WTC11 (cell line): ENCODE results near the gene SMOC1. TPM values are rescaled to one million over a fixed set of nuclear protein-coding genes. Genes with fewer than 3 reads are reported as not detected.

Source experiments
- ATAC-seq: fragments of 200-7000 bp; cut with Tn5 transposase; 2 replicates; pipeline ENCODE4 v1.10.0; 2021; ENCODE audit warnings: mild to moderate bottlenecking, moderate library complexity
- CTCF ChIA-PET: fragments of 300-600 bp; sonication (Branson Sonifier 250); formaldehyde crosslinking; loops from one replicate; lab custom pipeline; 2021; ENCODE audit warnings: antibody characterized with exemption; lab: Charles Lee
- POLR2A ChIA-PET: fragments of 350-600 bp; sonication (Branson Sonifier 250); formaldehyde crosslinking; loops from one replicate; lab custom pipeline; 2021; ENCODE audit warnings: antibody characterized with exemption; lab: Charles Lee
- DNase-seq: peaks from one replicate; pipeline ENCODE4 v3.0.0; 2021; ENCODE audit warnings: low spot score
- H3K27ac Mint-ChIP-seq: 2 replicates; pipeline ENCODE4 v1.8.0; 2021; ENCODE audit warnings: mixed read lengths
- H3K27me3 Mint-ChIP-seq: 2 replicates; pipeline ENCODE4 v1.8.0; 2021; ENCODE audit warnings: low read depth, mild to moderate bottlenecking, moderate library complexity, mixed read lengths
- H3K36me3 Mint-ChIP-seq: 2 replicates; pipeline ENCODE4 v1.8.0; 2021; ENCODE audit warnings: mixed read lengths
- H3K4me1 Mint-ChIP-seq: 2 replicates; pipeline ENCODE4 v1.8.0; 2022; ENCODE audit warnings: mixed read lengths
- H3K4me3 Mint-ChIP-seq: 2 replicates; pipeline ENCODE4 v1.8.0; 2021; ENCODE audit warnings: mild to moderate bottlenecking, moderate library complexity, mixed read lengths
- H3K9me3 Mint-ChIP-seq: 2 replicates; pipeline ENCODE4 v1.8.0; 2021; ENCODE audit warnings: mixed read lengths
- ATF1 ChIP-seq: sonication (generic); formaldehyde crosslinking; IDR thresholded peaks from 2 replicates; pipeline ENCODE4 v1.8.1; 2023; ENCODE audit warnings: mild to moderate bottlenecking, moderate library complexity, missing genetic modification reagents
- CBFB ChIP-seq: sonication (generic); formaldehyde crosslinking; IDR thresholded peaks from 2 replicates; pipeline ENCODE4 v1.8.1; 2022; ENCODE audit warnings: mild to moderate bottlenecking, low read depth, missing genetic modification reagents
- ESRRA ChIP-seq: sonication (generic); formaldehyde crosslinking; IDR thresholded peaks from 2 replicates; pipeline ENCODE4 v1.8.1; 2022; ENCODE audit warnings: mild to moderate bottlenecking, missing genetic modification reagents, borderline replicate concordance
- IRF2 ChIP-seq: sonication (generic); formaldehyde crosslinking; IDR thresholded peaks from 2 replicates; pipeline ENCODE4 v1.8.0; 2022; ENCODE audit warnings: low read depth, missing genetic modification reagents, borderline replicate concordance
- NFYB ChIP-seq: sonication (generic); formaldehyde crosslinking; conservative IDR thresholded peaks from 2 replicates; pipeline ENCODE4 v1.8.0; 2022; ENCODE audit warnings: low read depth, missing genetic modification reagents
- PRDM15 ChIP-seq: sonication (generic); formaldehyde crosslinking; IDR thresholded peaks from 2 replicates; pipeline ENCODE4 v1.8.0; 2022; ENCODE audit warnings: missing genetic modification reagents
- RORB ChIP-seq: fragments of 250-450 bp; sonication (Bioruptor Pico); IDR thresholded peaks from 2 replicates; pipeline ENCODE4 v1.9.0; 2021; ENCODE audit warnings: mild to moderate bottlenecking
- SMAD3 ChIP-seq: sonication (generic); formaldehyde crosslinking; IDR thresholded peaks from 2 replicates; pipeline ENCODE4 v1.8.0; 2022; ENCODE audit warnings: missing genetic modification reagents, mild to moderate bottlenecking, borderline replicate concordance
- SOX15 ChIP-seq: fragments of 250-450 bp; sonication (Bioruptor Pico); IDR thresholded peaks from 2 replicates; pipeline ENCODE4 v1.9.0; 2021; ENCODE audit warnings: mild to moderate bottlenecking
- STAT6 ChIP-seq: sonication (generic); formaldehyde crosslinking; conservative IDR thresholded peaks from 2 replicates; pipeline ENCODE4 v1.8.1; 2023; ENCODE audit warnings: mild to moderate bottlenecking, low read depth, missing genetic modification reagents, moderate library complexity
- ZNF219 ChIP-seq: sonication (generic); formaldehyde crosslinking; IDR thresholded peaks from 2 replicates; pipeline ENCODE4 v1.8.0; 2023; ENCODE audit warnings: missing genetic modification reagents, mild to moderate bottlenecking, borderline replicate concordance
- ZNF396 ChIP-seq: fragments of 250-450 bp; sonication (Bioruptor Pico); IDR thresholded peaks from 2 replicates; pipeline ENCODE4 v1.8.0; 2021; ENCODE audit warnings: mild to moderate bottlenecking, moderate library complexity, borderline replicate concordance
- ZNF512 ChIP-seq: sonication (generic); formaldehyde crosslinking; IDR thresholded peaks from 2 replicates; pipeline ENCODE4 v1.8.1; 2022; ENCODE audit warnings: missing genetic modification reagents, borderline replicate concordance
- total RNA-seq: library from RNA; stranded (reverse); gene quantifications from 3 replicates; pipeline ENCODE4 v1.2.3, GENCODE V29; 2021
- TF ChIP-seq, protein P1 (sequence below): fragments of 250-450 bp; sonication (Bioruptor Pico); IDR thresholded peaks from 2 replicates; pipeline ENCODE4 v1.9.0; 2021; ENCODE audit warnings: mild to moderate bottlenecking
- TF ChIP-seq, protein P2 (sequence below): sonication (generic); formaldehyde crosslinking; IDR thresholded peaks from 2 replicates; pipeline ENCODE4 v1.8.0; 2023; ENCODE audit warnings: missing genetic modification reagents, mild to moderate bottlenecking, borderline replicate concordance

Gene SMOC1
- total RNA-seq, 1 experiment from 2014 or later, result 1.1 TPM

DNA sequence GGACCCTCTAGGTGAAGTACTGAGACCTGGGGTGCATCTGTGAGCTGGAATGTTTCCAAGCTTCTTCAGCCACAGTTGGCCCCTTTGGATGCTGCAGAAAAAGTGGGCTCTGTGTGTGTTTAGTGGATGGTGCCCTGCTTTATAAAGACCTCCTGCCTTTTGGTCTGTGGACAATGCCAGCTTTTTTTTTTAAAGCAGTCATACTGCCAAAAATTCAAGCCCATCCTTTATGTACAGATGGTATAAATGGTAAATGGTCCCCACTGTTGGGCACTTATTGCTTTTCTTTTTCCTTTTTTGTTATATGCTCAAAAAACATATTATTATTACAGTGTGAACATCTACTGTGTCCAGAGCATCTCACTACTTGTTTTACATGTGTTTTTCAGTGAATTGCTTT is 81.1 kb downstream of the SMOC1 start (continued):
- TF ChIP-seq STAT6 (CRISPR knock-in tag), result no peak

- DNase-seq (no peak), ATAC-seq (no peak)
- Mint-ChIP-seq H3K4me1 (peaks cover 13% of the 10 kb centered on the region), H3K36me3 (no peaks in the 10 kb centered on the region), H3K9me3 (peaks cover 2% of the 10 kb centered on the region; the same call in 1 of the 2 replicates), H3K4me3 (no peak overlapping the region), H3K27me3 (peaks cover 3% of the 10 kb centered on the region; the same call in 1 of the 2 replicates), H3K27ac (no peak overlapping the region)
- ChIA-PET CTCF (no interaction called here), POLR2A (interaction anchor here (0.5 kb wide), 1 partner anchor 168 kb away, joined by 3 read pairs; no protein-coding TSS in a partner anchor)
- TF ChIP-seq, protein P1, sequence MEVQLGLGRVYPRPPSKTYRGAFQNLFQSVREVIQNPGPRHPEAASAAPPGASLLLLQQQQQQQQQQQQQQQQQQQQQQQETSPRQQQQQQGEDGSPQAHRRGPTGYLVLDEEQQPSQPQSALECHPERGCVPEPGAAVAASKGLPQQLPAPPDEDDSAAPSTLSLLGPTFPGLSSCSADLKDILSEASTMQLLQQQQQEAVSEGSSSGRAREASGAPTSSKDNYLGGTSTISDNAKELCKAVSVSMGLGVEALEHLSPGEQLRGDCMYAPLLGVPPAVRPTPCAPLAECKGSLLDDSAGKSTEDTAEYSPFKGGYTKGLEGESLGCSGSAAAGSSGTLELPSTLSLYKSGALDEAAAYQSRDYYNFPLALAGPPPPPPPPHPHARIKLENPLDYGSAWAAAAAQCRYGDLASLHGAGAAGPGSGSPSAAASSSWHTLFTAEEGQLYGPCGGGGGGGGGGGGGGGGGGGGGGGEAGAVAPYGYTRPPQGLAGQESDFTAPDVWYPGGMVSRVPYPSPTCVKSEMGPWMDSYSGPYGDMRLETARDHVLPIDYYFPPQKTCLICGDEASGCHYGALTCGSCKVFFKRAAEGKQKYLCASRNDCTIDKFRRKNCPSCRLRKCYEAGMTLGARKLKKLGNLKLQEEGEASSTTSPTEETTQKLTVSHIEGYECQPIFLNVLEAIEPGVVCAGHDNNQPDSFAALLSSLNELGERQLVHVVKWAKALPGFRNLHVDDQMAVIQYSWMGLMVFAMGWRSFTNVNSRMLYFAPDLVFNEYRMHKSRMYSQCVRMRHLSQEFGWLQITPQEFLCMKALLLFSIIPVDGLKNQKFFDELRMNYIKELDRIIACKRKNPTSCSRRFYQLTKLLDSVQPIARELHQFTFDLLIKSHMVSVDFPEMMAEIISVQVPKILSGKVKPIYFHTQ (CRISPR knock-in tag), result no peak
- TF ChIP-seq SOX15 (CRISPR knock-in tag) (no peak), ATF1 (CRISPR knock-in tag) (no peak), ZNF396 (CRISPR knock-in tag) (no peak)
Measured at GRCh38 chr14:69963966-69964365, 84.8 kb downstream of the SMOC1 start.

GRCh38 chr14:69964841-69965240 is 85.6 kb downstream of the SMOC1 start:
- peaks cover 13% of the 10 kb centered on the region for H3K4me1 Mint-ChIP-seq
- CTCF ChIA-PET, result no interaction called here
- H3K4me3 Mint-ChIP-seq, result no peak overlapping the region
- ATAC-seq, result no peak
- no peak for DNase-seq
- peaks cover 6% of the 10 kb centered on the region; the same call in 1 of the 2 replicates for H3K9me3 Mint-ChIP-seq
- peaks cover 3% of the 10 kb centered on the region; the same call in 1 of the 2 replicates for H3K27me3 Mint-ChIP-seq
- TF ChIP-seq ESRRA (no peak), RORB (no peak), SMAD3 (CRISPR knock-in tag) (no peak), NFYB (CRISPR knock-in tag) (no peak), ZNF512 (CRISPR knock-in tag) (no peak)
- H3K27ac Mint-ChIP-seq, result no peak overlapping the region
- POLR2A ChIA-PET, result no interaction called here
- H3K36me3 Mint-ChIP-seq, result no peaks in the 10 kb centered on the region

- CTCF ChIA-PET, result interaction anchor here (1.3 to 1.9 kb wide), 2 partner anchors 15 to 61 kb away, joined by 3 to 5 read pairs; no protein-coding TSS in a partner anchor
- Mint-ChIP-seq H3K4me1 (peaks cover 11% of the 10 kb centered on the region), H3K4me3 (no peak overlapping the region), H3K27me3 (peaks cover under 1% of the 10 kb centered on the region; the same call in 1 of the 2 replicates), H3K27ac (no peak overlapping the region), H3K9me3 (0 out of 2 replicates have a peak, but pooled peaks cover 4% of the 10 kb centered on the region), H3K36me3 (no peaks in the 10 kb centered on the region)
- DNase-seq (no peak), ATAC-seq (no peak)
- POLR2A ChIA-PET, result no interaction called here
- TF ChIP-seq PRDM15 (no peak), CBFB (no peak), IRF2 (CRISPR knock-in tag) (no peak), ZNF219 (CRISPR knock-in tag) (no peak)
- TF ChIP-seq, protein P2, sequence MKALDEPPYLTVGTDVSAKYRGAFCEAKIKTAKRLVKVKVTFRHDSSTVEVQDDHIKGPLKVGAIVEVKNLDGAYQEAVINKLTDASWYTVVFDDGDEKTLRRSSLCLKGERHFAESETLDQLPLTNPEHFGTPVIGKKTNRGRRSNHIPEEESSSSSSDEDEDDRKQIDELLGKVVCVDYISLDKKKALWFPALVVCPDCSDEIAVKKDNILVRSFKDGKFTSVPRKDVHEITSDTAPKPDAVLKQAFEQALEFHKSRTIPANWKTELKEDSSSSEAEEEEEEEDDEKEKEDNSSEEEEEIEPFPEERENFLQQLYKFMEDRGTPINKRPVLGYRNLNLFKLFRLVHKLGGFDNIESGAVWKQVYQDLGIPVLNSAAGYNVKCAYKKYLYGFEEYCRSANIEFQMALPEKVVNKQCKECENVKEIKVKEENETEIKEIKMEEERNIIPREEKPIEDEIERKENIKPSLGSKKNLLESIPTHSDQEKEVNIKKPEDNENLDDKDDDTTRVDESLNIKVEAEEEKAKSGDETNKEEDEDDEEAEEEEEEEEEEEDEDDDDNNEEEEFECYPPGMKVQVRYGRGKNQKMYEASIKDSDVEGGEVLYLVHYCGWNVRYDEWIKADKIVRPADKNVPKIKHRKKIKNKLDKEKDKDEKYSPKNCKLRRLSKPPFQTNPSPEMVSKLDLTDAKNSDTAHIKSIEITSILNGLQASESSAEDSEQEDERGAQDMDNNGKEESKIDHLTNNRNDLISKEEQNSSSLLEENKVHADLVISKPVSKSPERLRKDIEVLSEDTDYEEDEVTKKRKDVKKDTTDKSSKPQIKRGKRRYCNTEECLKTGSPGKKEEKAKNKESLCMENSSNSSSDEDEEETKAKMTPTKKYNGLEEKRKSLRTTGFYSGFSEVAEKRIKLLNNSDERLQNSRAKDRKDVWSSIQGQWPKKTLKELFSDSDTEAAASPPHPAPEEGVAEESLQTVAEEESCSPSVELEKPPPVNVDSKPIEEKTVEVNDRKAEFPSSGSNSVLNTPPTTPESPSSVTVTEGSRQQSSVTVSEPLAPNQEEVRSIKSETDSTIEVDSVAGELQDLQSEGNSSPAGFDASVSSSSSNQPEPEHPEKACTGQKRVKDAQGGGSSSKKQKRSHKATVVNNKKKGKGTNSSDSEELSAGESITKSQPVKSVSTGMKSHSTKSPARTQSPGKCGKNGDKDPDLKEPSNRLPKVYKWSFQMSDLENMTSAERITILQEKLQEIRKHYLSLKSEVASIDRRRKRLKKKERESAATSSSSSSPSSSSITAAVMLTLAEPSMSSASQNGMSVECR (CRISPR knock-in tag), result no peak
Measured at GRCh38 chr14:69968132-69968531, 88.9 kb downstream of the SMOC1 start.
